ENCODE measurements around the gene AQP6.

The AQP6 gene

GRCh38 chr12:49943625-49943960 lies 29.2 kb upstream of the AQP6 start:
- no peak for DNase-seq

DNA sequence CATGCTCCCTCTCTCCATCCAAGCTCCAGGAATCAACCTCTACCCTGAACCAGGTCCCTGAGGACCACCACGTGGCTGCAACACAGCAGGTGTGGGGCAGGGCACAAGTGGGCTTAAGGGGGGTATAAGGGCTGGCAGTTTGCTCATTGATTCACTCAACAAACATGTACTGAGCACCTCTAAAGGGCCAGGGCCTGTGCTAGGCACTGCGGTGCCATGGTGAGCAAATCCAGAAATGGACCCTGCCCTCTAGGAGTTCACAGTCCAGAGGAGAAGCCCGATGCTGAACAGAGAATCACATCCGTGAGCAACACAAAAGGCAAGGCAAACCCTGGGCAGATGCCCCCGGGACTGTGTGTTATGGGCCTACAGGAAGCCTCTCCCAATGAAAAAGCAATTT lies 28.7 kb upstream of the AQP6 start:
- DNase-seq, result no peak

GRCh38 chr12:49944718-49945117 lies 28.0 kb upstream of the AQP6 start:
- DNase-seq, result no peak

GRCh38 chr12:49945394-49946080 lies 27.2 kb upstream of the AQP6 start:
- peak; percentile 86 for DNase-seq

DNA sequence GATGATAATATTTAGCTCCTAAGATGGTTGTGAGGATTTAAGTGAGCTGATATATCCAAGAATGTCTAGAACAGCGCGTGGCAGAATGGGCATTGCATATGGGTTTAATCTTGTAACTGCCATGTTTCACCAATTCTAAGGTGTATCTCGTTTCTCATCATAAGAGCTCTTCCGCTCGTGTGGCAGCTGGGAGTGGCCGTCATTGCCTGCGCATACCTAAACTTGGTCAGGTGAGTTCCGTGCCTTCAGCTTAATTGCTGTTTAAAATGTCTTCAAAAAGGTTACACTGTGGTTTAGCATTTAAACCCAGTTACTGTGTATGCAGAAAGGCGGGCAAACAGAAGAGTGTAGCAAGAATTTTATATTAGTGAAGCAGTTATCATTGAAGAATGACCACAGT lies 26.7 kb upstream of the AQP6 start:
- DNase-seq, result no peak

DNA sequence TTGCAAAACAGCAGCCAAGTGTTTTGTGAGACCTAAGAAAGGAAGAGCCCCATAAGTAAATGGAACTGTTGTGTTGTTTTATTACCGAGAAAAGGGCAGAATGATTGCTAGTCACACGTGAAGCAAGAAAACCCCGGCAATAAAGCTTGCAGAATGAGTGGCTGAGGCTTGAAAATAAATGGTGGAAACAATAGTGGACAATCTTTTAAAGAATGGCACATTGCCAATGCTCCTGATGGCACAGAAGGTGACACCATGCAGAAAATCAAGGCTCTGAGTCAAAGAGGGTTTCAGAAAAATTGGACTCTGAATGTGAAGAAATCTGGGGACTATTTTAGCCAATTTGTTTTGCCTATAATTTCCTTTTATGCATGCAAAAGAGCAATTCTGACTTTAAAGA lies 26.2 kb upstream of the AQP6 start:
- no peak for DNase-seq

DNA sequence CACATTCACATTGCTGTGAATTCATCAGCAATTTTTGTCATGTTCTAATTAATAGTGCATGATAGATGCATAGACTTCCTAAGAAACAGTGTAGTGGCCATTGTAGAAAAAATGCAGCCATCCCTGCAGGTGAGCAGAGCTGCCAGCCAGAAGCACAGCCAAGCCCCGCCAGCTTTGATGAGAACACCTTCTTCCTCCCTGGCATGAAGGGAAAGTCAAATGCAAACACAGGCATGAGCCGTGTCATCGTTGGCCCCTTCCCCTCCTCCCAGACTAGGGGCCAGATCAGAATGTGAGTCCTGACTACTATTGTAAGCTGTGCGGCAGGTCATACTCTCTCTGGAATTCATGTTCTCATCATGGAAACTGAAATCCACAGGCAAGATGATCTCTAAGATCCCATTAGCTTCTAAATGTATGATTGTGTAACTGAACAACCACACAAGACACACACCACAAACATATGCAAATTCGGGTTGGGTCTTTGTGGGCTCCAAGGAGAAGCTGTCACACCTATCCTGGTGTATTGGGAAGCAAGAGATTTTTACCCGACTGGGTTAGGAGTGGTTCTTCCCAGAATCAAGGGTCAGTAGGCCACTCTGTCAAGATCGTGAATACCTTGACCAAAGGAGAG lies 25.0 kb upstream of the AQP6 start:
- DNase-seq, result no peak

- no peak for DNase-seq
Observed at GRCh38 chr12:49948866-49949845, 23.6 kb upstream of the AQP6 start.

DNA sequence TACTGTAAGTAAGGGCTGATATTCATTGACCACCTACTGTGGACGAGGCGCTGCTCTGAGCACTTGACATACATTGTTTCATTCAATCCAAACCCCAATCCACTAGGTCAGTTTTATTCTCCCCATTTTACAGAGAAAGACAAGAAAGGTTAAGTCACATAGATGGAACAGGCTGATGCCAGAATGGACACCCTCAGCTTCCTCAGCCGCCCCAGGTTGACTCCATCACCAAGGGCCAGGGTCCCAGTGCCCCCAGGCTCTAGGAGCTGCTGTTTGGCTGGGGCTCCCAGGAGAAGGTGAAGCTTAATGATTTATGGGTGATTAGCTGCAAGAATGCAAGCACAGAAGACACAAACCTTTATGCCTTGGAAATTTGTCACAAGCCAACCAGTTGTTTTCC lies 22.9 kb upstream of the AQP6 start:
- DNase-seq, result no peak

DNA sequence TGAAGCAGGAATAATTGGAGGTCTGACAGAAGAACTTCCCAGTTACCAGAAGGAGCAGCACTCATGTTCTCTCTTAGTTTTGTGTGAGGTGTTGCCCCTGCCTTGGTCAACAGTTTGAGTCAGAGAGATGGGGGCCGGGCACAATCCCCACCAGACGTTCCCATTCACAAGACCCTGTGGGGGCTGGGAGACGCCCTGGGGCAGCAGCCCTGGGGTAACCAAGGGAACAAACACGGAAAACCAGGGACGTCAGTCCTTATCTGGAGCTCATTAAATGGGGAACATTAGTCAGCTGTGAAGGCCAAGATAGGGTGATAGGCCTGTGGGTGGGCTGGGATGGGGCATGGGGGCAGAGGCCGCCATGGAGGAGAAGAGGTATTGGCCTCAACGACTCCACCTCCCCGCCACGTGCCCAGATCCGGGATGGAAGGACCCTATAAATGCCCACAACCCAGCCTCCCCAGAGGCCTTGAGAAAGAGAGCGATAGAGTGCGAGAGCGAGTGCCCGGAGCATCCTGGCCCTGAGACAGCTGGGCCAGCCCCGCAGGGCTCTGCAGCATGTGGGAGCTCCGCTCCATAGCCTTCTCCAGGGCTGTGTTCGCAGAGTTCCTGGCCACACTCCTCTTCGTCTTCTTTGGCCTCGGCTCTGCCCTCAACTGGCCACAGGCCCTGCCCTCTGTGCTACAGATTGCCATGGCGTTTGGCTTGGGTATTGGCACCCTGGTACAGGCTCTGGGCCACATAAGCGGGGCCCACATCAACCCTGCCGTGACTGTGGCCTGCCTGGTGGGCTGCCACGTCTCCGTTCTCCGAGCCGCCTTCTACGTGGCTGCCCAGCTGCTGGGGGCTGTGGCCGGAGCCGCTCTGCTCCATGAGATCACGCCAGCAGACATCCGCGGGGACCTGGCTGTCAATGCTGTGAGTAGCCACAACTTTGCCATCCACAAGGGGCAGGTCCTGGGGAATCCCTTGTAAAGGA lies 22.2 kb upstream of the AQP6 start, which contains the start of gene AQP2:
TSS of gene AQP2 (plus strand) at position 465 of the 979 bp plus-strand sequence. CDS start at position 559, 94 bp downstream.
- DNase-seq, result no peak

DNA sequence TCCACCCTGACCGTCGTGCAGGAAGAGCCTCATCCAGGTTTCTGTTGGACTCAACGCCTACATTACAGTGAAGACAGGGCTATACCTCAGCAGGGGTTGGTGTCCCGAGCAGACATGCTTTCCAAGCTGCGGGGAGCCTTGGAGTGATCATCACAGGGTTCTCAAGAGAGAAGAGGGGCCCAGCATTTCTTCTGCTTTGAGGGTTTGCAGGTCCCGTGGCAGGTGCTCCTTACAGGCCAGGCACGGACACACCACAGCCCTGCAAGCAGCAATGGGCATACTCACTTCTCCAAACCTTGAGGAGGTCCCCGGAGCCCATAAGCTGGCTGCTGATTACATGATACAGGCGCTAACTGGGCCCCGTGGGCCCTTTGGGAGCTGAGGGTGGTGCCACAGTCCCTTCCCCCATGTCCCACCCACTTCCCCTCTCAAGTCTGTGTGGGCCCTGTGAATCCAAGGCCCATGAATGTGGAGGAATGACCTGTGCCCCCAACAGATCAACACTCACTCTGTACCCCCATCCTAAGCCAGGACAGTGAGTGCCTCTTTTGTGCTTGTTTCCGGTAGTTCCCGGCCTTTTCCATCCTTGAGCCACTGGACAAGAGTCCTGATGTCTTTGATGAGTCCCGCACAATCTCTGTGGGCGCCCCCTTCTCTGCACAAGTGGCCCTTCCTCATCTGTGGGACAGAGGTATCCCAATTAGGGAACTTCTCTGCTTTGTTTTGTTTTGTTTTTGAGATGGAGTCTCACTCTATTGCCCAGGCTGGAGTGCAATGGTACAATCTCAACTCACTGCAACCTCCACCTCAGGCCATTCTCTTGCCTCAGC lies 21.1 kb upstream of the AQP6 start:
- no peak for DNase-seq

DNA sequence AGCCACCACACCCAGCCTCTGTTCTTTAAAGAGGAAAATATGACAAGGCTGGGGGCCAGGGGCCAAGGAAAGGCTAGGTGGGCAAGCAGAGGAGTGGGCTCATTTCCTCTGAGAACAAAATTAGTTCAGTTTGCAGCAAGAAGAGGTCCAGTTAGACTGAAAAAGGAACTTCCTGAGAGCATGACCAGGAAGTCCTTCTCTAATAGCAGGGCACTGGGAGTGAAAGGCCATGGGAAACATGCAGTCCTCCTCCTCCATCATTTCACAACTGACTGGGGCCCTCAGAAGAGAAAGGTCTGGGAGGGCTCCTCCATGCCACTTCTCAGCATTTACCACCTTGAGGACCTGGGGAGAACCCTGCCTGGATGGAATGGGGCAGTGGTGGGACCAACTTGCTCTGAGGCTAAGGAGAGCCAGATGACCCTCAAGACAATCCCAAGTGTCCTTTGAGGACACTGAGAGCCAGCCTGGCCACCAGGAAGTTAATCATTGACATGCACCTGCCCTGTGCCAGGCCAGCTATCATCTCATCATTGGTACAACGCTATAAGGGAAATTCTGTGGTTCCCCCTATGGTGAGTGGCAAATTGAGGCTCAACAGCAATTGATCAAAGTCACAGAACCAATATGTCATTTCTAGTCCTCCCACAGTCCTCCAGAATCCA lies 20.2 kb upstream of the AQP6 start:
- DNase-seq, result no peak

DNA sequence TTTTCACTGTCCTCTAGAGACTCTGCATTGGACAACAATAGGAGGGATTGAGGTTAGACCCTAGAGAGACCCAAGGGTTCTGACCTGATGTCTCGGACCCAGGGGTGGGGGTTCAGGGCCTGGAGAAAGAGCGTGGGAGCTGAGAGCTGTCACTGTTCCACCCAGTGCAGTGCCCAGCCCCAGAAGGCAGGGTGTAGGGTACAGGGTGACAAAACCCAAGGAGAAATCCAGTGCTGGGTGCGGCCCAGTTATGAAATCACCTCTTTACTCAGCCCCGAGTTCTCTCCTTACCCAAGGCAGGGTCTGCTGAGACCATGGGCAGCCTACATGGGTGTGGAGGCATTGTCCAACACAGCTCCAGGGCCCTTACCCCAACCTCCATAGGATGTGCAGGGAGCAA lies 19.6 kb upstream of the AQP6 start:
- no peak for DNase-seq

GRCh38 chr12:49953961-49954846 lies 18.5 kb upstream of the AQP6 start:
- peak; percentile 9 for DNase-seq

- peak; percentile 10 for DNase-seq
Observed at GRCh38 chr12:49954863-49955830, 17.6 kb upstream of the AQP6 start.

DNA sequence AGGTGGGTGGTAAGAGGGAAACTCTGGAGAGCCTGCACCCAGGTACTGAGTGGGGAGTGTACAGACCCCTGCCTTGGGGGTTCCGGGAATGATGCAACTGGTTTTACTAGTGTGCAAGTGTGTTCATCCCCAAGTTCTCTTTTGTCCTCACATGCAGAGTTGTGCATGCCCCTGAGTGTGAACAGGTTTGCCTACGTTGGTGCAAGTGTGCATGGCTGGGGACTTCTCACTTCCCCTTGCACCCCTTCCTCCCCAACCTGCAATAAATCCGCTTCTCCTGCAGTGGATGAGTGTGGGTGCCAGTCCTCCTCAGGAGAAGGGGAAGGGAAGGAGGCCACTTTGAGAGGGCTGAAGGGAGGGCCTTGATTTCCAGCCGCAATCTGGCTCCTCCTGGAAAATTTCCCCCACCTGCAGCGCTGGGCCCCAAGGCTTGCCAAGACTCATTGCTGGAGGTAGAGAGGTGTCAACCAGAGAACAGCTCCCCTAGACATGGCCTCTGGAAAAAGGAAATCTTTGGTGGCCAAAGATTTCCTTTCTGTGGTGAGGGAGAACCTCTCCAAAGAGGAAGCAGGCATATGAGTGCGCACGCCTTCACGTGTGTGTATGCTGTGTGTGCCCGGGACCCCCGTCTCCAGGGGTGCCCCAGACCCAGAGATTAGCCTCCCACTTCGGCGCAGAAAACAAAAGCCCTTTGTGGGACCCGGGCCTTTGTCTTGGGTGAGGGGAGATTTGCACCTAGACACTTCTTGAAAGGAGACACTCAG lies 16.7 kb upstream of the AQP6 start:
- DNase-seq, result no peak

DNA sequence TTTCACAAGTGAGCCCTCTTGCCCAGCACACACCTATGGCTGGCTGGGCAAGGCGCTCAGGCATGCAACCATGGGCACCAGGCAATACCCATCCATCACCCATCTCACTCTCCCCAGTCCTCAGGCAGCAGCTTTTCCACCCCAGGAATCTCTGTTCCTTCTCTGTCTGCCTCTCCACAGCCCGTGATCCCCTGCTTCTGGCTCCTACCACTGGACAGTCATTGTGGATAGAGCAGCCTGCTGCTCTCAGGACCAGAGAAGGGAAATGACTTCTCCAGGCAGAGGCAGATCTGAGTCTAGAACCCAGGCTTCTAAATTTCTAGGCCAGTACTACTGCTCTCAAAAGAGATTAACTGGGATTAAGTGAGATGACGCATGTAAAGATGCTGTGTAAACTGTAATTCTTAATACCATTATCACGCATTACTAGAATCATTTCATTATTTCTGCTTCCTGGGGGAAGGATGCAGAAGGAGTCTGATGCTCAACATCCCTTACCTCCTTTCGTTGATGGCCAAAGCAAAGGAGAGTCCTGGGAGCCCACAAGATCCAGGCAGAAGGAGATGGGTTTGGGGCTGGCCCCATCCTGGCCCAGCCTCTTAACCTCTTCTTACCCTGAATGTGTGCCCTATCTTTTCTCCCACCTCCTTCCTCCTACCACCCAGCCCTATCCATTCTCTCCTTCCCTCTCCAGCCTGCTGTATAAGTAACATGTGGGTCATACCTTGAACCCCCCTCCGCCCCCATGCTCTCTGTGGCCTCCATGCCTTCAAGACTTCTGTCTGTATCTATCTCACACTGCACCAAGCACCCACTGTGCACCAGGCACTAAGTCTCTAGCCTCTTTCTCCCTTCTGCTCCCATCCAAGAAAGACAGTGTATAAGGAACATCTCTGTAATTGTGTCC lies 15.8 kb upstream of the AQP6 start:
- no peak for DNase-seq
